Mesenteric fat pad (tissue), 1 donor: ENCODE results near the gene DOCK3. TPM values are rescaled to one million over a fixed set of nuclear protein-coding genes. Genes with fewer than 3 reads are reported as not detected.
A peak's percentile ranks its signal among the peaks of the same experiment; 100 is the strongest.

Source experiments
- DNase-seq: peaks from one replicate; pipeline ENCODE4 v3.0.0-alpha.2; 2020; ENCODE audit warnings: low spot score
- long read RNA-seq: library from polyadenylated mRNA; unstranded; transcript quantifications from one replicate; pipeline ENCODE4 v2.0.0, GENCODE V29; 2020
- total RNA-seq: library from RNA; stranded (reverse); fragmentation: NEBNext Ultra II Directional; extraction: Animal tissue kit (Norgen Biotek cat#: 25700); gene quantifications from one replicate; pipeline ENCODE4 v1.2.1, GENCODE V29; 2021
- donor health status: DM: yes; HTN: yes; CAD: no.

Gene DOCK3, protein sequence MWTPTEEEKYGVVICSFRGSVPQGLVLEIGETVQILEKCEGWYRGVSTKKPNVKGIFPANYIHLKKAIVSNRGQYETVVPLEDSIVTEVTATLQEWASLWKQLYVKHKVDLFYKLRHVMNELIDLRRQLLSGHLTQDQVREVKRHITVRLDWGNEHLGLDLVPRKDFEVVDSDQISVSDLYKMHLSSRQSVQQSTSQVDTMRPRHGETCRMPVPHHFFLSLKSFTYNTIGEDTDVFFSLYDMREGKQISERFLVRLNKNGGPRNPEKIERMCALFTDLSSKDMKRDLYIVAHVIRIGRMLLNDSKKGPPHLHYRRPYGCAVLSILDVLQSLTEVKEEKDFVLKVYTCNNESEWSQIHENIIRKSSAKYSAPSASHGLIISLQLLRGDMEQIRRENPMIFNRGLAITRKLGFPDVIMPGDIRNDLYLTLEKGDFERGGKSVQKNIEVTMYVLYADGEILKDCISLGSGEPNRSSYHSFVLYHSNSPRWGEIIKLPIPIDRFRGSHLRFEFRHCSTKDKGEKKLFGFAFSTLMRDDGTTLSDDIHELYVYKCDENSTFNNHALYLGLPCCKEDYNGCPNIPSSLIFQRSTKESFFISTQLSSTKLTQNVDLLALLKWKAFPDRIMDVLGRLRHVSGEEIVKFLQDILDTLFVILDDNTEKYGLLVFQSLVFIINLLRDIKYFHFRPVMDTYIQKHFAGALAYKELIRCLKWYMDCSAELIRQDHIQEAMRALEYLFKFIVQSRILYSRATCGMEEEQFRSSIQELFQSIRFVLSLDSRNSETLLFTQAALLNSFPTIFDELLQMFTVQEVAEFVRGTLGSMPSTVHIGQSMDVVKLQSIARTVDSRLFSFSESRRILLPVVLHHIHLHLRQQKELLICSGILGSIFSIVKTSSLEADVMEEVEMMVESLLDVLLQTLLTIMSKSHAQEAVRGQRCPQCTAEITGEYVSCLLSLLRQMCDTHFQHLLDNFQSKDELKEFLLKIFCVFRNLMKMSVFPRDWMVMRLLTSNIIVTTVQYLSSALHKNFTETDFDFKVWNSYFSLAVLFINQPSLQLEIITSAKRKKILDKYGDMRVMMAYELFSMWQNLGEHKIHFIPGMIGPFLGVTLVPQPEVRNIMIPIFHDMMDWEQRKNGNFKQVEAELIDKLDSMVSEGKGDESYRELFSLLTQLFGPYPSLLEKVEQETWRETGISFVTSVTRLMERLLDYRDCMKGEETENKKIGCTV (N-terminal part only)
- 0.51 TPM for total RNA-seq
- long read RNA-seq, partial matches to known transcripts = 0 of 3 reads
- long read RNA-seq, other reads (novel, unspliced or antisense) = 3 of 3 reads

DNA sequence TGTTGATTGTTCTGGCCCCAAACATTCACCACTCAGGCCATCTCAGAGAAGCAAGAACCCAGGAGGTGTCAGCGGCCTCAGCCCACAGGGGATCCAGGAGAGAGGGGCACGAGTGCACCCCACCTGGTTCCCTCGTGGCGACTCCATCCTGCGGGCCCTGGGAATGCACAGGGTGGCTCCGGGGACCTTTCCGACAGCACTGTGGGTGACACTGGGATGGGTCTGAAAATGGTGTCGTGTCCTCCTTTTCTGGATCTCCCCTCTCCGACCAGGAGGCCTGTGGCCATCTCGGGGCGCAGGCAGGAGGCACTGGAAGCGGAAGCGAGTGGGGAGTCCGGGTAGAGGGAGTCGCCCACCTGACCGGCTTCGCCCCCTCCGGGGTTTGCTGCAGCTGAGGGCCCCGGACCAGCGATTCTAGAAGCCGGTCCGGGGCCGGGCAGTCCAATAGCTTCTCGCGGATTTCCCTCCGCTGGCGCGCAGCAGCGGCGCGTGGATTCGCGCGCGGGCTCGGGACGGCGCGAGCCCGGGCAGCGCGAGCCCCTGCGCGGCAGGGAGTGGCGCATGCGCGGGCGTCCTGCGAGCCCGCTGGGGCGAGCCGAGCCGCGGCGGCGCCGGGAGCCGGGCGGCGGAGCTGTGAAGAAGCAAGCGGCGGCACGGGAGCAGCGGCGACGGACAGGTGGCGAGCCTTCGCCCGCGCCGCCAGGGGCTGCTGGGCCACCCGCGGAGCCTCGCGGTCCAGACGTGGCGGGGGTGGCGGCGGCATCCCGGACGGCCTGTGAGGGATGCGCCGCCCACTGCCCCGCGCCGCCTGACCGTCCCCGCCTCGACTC, at the start of gene DOCK3:
Gene DOCK3, plus strand, starts transcription at position 579 of the 830 bp plus-strand sequence. CDS start 337 bp downstream, outside the sequence.
- DNase-seq = peak; percentile 89

DNA sequence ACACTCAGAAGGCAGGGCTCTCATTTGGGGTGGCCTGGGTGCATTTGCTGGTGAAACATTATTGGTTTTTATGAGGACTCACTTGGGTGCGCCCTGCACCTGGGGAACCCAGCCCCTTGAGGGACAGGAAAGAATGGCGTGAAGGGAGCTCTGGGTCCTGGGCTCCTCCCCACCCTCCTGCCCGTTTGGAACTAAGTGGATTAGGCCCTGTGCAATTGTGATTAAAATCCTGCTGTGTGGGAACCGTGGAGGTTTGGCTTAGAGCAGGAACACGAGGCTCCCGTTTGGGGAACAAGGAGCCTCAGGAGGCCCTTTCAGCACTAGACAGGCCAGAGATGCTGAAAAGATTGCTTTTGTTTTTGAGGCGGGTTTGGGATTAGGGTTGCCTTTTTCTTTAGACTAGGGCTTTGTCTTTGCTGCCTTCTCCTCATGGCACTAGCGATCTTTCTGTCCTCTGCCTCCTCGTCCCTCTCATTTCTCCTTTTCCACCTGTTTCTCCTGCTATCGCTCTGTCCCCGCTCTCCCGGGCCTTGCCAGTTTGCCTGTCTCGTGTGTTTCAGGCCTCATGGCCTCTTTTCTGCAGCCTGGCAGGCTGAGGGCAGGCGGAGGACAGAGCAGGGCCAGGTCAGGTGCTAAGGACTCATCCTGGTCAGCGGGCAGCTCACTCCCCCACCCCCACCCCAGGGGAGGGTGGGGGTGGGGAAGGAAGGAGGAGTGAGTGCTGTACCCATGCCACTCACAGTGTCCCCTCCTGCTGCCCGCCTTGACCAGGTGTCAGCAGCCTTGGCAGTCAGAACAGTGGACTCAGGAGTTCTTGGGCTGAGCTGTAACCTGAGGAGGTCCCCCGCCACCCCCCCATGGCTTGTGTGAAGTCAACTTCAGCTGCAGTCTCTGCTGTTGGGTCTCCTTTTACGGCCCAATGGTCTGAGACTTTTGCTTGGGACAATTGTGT, 49.2 kb upstream of the DOCK3 start:
- no peak for DNase-seq

DNA sequence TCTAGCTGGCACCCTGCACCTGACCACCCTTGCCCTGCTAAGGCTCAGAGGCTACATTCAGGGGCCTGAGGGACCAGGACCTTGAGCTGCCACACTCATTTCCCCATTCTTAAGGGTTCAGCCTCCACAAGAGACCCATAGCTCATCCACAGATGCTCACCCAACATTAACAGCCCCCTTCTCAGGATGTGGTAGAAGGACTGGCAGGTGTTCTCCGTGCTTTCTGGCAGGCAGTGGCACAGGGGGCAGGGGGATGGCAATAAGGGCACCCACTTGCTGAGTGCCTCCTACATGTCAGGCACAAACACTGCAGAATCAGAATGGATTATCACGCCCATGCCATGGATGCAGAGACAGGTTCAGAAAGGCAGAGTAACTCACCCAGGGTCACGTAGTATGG, 48.3 kb upstream of the DOCK3 start:
- DNase-seq = no peak

DNA sequence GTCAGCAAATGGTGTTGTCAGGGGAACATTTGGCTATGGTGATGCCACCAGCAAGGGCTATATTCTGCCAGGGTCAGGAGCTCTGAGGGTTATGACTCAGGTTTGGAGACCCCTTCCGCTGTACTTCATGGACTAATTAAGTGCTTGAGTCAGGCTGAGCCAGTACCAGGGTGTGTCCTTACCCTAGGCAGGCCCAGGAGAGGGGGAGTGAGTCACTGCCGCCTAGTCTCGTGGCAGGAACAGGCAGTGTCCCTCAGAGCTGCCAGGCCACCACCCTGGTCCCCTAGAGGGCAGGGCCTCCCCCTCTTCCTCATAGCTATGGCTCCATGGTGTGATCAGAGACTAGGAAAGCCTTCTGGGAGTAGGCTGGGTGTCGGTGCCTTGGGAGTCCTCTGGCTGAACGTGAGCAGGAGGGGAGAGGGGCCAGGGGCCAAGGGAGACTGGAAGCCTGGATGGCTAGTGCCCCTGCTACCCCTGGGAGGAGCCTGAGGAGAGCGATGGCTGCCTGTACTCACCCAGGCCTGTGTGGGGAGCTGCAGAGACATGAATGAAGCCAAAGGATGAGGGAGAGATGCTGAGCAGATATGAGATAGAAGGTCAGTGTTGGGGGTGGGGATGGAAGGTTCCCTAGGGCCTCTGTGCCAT, 47.2 kb upstream of the DOCK3 start:
- no peak for DNase-seq

DNA sequence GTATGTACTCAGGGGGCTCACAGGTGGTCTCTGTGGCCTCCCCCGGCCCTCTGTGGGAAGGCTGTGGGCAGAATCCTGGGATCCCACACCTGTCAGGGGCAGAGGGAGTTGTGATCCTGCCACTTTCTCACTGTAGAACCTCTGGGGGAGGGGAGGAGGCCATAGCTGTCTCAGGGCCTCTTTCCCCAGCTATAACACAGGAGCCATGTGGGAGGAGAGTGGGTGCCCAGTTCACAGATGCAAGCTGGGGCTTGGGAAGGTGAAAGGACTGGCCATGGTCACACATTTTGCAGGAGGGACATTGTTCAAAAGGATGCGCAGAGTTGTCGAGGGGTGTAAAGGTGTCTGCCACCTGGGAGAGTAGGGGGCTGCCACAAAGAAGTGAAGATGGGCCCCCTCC, 46.1 kb upstream of the DOCK3 start:
- DNase-seq = no peak

DNA sequence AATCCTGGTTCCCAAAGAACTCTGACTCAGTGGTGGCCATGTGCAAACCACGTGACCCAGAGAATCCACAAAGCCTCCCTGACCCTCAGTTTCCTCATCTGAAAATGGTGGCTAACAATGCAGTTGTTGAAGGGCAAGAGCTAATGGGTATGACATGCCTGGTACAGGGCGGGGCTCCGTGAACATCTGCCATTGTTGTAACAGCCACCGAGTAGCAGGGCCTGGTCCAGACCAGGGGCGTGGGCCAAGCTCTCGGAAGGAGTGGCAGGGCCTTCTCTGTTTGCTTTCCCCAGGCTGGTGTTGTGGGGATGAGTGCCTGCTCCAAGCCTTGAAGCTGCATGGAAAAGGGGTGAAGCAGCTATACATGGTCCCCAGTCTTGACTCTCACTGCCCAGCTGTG, 44.3 kb upstream of the DOCK3 start:
- no peak for DNase-seq

DNA sequence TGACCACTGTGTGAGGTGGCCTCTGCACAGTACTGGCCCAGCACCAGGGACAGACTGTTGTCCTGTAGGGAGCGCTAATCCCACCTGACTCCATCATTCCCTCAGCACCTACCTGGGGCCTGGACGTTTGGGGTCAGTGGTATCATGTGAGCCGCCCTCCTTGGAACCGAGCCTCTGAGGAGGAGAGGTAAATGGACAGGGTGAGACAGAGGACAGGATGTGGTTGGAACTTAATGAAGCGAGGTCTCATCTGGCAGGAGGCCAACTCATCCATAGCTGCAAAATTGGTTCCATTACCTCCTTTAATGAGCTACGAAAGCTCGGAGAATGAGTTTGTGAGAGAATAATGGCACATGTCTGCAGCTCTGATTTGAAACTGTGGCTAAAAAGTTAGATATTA, 43.9 kb upstream of the DOCK3 start:
- DNase-seq = no peak

DNA sequence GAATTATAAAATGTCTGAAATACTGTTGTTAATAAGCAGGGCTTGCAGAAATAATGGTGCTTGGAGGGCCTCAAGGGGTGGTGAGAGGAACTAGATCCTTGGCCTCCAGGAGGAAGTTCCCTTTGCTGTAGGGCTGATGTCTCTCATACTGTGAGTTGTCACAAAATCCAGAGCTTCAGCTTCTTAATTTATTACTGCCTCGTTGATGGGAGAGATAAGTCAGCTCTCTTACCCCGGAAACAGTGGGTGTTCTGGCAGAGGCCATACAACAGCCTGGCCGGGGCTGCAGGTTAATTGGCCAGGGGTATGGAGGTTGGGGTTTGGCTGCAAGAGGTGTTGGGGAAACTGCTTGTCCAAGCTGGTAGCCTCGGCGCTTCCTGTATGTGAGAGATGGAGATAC, 42.3 kb upstream of the DOCK3 start:
- DNase-seq = no peak

DNA sequence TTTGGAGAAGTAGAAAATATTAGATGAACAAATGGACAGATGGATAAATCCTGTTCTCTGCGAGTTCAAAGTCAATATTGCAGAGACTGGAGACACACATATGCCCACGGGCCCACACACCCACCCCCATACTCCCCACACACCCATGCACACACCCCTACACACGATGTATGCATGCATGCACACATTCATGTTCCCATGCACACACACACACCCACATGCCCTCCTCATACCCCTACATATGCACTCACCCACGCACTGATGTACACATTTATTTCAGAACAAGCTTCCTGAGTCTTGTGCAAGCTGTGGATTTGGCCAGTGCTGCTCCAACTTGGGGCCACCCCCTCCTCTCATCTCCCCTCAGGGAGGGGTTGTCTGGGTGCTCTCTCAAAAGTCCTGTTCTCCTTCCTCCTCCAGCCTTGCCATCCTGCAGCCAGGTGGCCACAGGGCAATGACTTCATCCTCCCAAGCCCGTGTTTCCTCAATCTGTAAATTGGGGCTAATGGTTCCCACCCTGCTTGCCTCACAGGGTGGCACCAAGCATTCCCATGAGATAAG, 41.4 kb upstream of the DOCK3 start:
- no peak for DNase-seq

DNA sequence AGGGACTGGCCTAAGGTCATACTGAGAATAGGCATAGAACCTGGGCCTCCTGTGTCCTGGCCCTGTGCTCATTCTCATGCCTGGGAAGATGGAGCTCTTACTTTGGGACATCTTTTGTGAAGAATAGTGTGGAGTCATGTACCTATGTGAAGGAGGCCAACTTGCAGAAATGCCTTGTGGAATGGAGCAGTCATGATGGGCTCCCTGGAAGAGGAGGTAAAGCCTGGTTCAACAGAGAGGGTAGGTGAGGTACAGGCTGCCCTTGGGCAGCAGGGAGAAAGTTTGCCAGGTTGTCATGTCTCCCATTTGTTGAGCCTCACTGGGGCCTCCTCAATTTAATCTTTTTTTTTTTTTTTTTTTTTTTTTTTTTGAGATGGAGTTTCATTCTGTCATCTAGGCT, 39.7 kb upstream of the DOCK3 start:
- DNase-seq = no peak

DNA sequence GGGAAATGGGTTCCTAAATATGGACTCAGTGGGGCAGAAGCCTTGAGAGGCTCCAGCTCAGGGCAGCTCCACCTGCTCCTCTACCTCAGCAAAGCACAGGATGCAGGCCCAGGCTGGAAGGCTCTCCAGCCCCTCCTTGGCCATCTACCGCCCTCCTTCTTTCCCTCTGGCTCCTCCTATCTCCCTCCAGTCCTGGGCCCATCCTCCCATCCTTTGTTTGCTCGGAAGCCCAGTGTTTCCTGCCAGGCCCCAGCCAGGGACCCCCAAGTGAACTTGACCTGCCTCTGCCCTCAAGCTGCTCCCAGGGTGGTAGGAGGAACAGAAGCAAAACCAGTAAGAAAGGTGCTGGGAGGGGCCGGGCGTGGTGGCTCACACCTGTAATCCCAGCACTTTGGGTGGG, 37.7 kb upstream of the DOCK3 start:
- DNase-seq = no peak

DNA sequence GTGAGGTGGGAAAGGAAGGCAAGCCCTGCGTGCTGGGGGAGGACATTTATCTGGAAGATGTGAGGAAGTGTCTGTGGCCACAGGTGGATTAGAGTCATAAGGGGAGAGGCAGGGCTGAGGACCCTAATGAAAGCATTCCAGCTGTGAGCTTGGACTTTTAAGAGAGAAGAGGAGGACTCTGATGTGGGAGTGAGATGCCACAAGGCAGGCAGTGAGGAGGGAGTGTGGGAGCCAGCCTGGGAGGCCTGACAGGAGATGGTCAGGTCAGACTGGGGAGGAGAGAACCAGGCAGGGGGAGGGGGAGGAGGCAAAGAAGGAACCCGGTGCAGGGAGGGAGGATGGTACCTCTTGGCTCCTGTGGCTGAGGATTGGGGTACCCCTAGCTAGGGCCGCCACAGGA, 36.8 kb upstream of the DOCK3 start:
- no peak for DNase-seq

DNA sequence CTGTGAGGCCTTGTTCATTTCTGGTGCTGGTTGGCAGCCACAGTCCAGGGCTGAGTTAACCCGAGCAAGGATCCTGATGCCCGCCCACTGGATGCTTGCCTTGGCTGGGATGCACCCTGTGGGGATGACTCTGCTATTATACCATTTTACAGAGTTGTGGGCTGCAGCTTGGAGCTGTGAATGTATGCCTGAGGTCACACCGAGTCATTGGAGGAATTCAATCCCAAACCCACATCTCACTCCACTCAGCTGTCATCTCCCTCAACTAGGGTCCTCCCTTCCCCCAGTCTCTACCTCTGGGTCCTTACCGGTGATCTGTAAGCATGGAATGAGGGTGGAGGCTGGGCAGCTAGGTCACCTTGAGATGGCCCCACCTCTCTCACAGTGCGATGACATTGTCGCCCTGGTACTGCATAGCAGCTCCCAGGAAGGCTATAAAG, 35.7 kb upstream of the DOCK3 start:
- no peak for DNase-seq

DNA sequence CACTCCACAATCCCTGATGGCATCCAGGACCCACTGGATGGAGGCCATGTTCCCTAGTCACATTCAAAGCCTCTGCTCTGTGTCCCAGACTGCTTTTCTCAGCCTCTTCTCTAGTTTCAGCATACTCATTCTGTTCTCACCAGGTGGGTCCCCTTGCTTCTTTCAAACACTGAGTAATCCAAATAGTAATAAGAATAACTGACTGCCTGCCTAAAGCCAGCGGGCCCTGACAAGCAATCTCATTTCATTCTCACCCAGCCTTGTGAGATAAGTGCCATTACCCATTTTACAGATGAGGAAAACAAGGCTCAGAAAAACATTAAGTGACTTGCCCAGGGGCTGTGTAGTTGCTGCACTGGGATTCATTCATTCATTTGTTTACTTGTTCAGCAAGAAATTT, 32.3 kb upstream of the DOCK3 start:
- DNase-seq = no peak

DNA sequence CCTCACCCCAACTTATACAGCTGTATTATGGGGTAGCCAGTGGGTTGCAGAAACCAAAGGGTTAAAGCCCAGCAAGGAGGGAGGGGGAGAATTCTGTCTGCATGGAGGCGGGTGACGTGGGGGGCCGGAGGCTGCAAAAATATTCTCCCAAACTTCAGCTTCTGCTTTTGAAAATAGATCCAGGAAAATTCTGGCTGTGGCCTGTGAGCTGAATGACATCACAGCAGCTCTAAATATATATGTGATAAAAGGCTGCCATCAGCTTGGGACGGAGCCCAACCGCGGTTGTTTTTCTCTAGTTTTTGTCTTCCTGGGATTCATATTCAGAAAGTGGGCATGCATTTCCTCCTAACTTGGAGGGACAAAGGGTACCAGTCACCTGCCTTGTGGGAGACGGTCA, 30.2 kb upstream of the DOCK3 start:
- no peak for DNase-seq

DNA sequence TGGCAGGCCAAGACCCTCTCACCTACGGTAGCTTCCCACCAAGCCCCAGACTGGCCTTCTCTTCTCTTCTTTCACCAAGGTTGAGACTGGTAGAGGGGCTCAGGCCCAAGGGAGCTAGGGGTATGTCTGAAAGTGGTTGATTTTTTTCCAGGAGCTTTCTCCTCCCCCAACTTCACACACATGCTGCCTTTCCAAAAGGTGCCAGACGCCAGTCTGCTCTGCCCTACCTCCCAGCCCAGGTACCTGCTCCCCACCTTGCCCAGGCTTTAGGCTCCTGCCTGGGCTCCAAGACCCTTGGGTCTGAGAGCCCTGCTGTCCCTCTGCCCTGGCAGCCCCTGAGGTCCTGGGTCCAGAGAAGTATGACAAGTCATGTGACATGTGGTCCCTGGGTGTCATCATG, 29.3 kb upstream of the DOCK3 start:
- no peak for DNase-seq

DNA sequence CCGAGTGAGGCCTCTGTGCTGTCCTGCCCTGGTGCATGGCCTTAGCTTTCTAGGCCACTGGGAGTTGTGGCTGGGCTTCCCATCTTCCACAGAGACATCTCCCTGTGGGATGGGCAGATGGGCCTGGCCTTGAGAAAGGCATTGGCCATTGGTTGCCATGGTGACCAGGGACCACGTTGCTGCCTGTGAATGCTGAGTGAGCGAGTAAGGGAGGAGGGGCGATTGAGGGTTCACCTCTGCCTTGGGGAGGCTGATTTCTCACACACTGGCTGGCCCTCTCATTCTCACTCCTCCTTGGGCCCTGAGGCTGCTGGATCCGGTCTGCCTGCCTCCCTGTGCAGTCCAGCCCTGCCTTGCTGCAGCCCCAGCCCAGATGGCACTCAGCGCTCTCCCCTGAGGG, 26.4 kb upstream of the DOCK3 start:
- DNase-seq = no peak

DNA sequence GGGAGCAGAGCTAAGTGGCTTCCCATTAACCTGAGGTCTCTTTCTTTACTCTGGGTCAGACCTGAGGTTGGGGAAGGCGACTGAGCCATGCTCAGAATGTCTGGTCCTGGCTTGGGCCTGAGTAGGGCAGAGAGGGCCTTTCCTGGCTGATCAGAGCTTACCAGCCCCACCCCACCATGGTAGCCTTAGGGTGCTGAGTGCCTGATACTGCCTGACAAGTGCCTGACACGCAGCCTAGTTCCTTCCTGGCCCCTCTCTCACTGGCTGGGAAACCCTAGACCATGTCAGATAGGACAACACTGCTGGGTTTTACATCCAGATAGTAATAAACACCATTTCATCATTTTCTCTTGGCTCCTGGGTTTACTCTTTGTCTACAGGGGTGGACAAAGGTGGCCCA, 25.8 kb upstream of the DOCK3 start:
- DNase-seq = no peak
